ENCODE data around the gene CCDC120.

DNA sequence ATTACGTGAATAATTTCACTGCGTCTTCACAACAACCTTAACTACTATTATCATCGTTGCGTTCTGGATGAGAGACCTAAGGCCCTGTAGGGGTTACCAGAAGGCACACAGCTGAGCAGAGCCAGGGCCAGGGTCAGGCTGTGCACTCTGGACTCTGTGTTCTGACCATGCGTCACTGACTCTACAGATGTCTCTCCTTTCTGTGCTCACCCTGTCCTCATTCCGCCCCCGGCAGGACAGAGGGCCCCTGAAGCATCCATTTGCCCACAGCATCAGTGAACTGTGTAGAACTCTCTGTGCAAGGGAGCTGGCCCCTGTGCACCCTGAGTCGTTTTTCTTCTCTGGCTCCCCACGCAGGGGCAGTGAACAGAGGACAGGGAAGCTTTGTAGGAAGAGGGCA is 43.4 kb downstream of the CCDC120 start:
- TF ChIP-seq, protein P1, sequence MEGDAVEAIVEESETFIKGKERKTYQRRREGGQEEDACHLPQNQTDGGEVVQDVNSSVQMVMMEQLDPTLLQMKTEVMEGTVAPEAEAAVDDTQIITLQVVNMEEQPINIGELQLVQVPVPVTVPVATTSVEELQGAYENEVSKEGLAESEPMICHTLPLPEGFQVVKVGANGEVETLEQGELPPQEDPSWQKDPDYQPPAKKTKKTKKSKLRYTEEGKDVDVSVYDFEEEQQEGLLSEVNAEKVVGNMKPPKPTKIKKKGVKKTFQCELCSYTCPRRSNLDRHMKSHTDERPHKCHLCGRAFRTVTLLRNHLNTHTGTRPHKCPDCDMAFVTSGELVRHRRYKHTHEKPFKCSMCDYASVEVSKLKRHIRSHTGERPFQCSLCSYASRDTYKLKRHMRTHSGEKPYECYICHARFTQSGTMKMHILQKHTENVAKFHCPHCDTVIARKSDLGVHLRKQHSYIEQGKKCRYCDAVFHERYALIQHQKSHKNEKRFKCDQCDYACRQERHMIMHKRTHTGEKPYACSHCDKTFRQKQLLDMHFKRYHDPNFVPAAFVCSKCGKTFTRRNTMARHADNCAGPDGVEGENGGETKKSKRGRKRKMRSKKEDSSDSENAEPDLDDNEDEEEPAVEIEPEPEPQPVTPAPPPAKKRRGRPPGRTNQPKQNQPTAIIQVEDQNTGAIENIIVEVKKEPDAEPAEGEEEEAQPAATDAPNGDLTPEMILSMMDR (conservative IDR thresholded peaks at IDR 0.05; ENCODE audit: low read depth, low read length) = no peak
- TF ChIP-seq EZH2 (IDR thresholded peaks at IDR 0.05; ENCODE audit: low read length, unreplicated experiment) = no peak

Data from PC-3 (cell line).